Endothelial cell of umbilical vein (primary cell): ENCODE results near the gene AAGAB.

Experiments used
- EZH2 ChIP-seq: IDR thresholded peaks from 2 replicates; pipeline ENCODE4 v1.6.1; 2012; ENCODE audit warnings: borderline replicate concordance, low read depth, mild to moderate bottlenecking, moderate library complexity, low read length, inconsistent platforms; ENCODE audit not compliant: severe bottlenecking
- FOS ChIP-seq: IDR thresholded peaks from 2 replicates; pipeline ENCODE4 v1.6.1; 2011; ENCODE audit warnings: mild to moderate bottlenecking, low read length, moderate library complexity, borderline replicate concordance; ENCODE audit not compliant: insufficient read depth
- MYC ChIP-seq: IDR thresholded peaks from one replicate; pipeline ENCODE4 v1.6.1; 2011; ENCODE audit warnings: mild to moderate bottlenecking, low read depth, low read length
- POLR2A ChIP-seq: IDR thresholded peaks from 2 replicates; pipeline ENCODE4 v1.6.1; 2012; ENCODE audit warnings: low read depth, mild to moderate bottlenecking, control low read depth, low read length
- POLR2AphosphoS5 ChIP-seq: IDR thresholded peaks from 2 replicates; pipeline ENCODE4 v1.6.1; 2012; ENCODE audit warnings: low read depth, mild to moderate bottlenecking, control low read depth, low read length, moderate library complexity; ENCODE audit not compliant: insufficient read depth
- TF ChIP-seq, protein P1 (sequence below), 2 donors: IDR thresholded peaks; 1 replicate in 1 of 2; 2 replicates in 1 of 2; pipeline ENCODE4 v1.5.1; 2011; ENCODE audit warnings: low read length in 2 of 2, mild to moderate bottlenecking in 2 of 2, moderate library complexity in 2 of 2, control low read depth in 1 of 2, inconsistent platforms in 1 of 2, low read depth in 1 of 2; ENCODE audit not compliant: insufficient read depth in 1 of 2; ENCODE audit errors: extremely low read depth in 1 of 2
- TF ChIP-seq, protein P2 (sequence below): IDR thresholded peaks from 2 replicates; pipeline ENCODE4 v1.6.1; 2011; ENCODE audit not compliant: insufficient read depth, insufficient read length

DNA sequence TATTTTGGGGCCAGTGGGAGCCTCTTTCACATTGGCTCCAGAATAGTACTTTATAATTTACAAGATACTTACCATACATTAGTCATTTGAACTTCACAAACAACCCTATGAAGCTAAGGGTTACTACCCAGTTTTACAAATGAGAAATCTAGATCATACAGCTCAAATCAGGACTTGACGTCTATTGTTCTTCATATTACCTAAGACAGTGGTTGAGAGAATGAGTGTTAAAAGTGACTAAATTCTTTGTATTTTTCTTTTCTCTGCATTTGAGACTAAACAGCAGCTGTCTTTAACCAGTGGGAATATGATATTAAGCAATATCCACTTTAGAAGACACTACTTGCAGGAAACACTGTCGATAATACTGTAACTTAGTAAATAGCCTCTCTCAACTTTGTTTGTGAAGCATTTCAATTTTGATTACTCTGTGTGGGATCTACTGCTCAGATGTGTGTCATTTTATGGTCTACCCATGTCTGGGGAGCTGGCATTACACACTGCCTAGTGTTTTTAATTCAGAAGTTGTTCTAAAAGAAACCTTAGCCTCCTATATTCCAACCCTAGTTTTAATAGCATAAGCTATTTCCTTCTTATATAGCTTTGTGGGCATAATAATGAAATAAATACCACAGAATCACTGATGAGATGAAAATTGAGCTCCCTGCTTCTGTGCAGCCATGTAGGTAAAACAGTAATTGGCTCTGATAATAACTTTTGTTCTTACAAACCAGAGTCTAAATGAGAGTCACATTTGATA, 46.0 kb upstream of the AAGAB start:
- TF ChIP-seq, protein P1, sequence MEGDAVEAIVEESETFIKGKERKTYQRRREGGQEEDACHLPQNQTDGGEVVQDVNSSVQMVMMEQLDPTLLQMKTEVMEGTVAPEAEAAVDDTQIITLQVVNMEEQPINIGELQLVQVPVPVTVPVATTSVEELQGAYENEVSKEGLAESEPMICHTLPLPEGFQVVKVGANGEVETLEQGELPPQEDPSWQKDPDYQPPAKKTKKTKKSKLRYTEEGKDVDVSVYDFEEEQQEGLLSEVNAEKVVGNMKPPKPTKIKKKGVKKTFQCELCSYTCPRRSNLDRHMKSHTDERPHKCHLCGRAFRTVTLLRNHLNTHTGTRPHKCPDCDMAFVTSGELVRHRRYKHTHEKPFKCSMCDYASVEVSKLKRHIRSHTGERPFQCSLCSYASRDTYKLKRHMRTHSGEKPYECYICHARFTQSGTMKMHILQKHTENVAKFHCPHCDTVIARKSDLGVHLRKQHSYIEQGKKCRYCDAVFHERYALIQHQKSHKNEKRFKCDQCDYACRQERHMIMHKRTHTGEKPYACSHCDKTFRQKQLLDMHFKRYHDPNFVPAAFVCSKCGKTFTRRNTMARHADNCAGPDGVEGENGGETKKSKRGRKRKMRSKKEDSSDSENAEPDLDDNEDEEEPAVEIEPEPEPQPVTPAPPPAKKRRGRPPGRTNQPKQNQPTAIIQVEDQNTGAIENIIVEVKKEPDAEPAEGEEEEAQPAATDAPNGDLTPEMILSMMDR (IDR thresholded peaks at IDR 0.05; ENCODE audit: extremely low read depth in 1 of 2, insufficient read depth in 1 of 2, low read depth in 1 of 2, low read length in 2 of 2): no peak
- TF ChIP-seq POLR2A: no peak
- TF ChIP-seq, protein P2, sequence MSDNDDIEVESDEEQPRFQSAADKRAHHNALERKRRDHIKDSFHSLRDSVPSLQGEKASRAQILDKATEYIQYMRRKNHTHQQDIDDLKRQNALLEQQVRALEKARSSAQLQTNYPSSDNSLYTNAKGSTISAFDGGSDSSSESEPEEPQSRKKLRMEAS: no peak
- TF ChIP-seq EZH2: no peak
- no peak for TF ChIP-seq POLR2AphosphoS5
- TF ChIP-seq MYC: no peak
- no peak for TF ChIP-seq FOS
